ENCODE results near the gene TP53BP1.

Gene TP53BP1

GRCh38 chr15:43487271-43487895, 5.6 kb downstream of the TP53BP1 start:
- ATAC-seq: no peak

DNA sequence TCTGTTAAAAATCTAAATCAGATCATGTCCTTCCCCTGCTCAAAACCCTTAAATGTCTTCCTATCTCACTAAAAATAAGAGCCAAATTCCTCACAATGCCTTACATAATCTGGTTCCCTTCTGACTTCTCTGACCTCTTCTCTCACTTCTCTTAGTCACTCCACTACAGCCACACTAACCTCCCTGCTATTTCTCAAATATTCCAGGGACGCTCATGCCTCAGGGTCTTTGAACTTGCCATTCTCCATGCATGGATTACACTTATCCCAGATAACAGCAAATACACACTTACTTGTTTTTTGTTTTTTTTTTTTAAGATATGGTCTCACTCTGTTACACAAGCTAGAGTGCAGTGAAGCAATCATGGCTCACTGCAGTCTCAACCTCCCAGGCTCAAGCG, 8.5 kb downstream of the TP53BP1 start:
- ATAC-seq: no peak

GRCh38 chr15:43483297-43484128, 9.4 kb downstream of the TP53BP1 start:
- ATAC-seq: no peak

- no peak for ATAC-seq
Observed at GRCh38 chr15:43473885-43474284, 19.1 kb downstream of the TP53BP1 start.

DNA sequence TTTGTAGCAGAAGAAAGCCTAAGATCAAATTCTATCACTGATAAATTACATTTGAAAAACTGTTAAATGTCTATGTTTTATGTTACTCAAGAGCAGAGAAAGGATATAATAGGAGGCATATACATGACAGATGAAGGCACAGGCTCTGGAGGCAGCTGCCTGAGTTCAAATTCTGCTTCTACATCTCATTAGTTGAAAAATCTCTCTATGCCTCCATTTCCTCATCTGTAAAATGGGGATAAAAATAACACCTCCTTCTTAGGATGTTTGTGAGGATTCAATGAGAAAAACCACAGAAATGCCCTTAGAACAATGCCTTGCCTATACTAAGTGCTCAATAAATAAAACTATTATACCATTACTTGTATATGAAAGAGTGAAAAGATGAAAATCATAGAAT, 21.0 kb downstream of the TP53BP1 start:
- ATAC-seq: no peak

GRCh38 chr15:43469867-43470266, 23.1 kb downstream of the TP53BP1 start:
- ATAC-seq: peak; percentile 61 to 84

- no peak for ATAC-seq
Observed at GRCh38 chr15:43465100-43465499, 27.9 kb downstream of the TP53BP1 start.

- no peak for ATAC-seq
Observed at GRCh38 chr15:43463998-43464397, 29.0 kb downstream of the TP53BP1 start.

DNA sequence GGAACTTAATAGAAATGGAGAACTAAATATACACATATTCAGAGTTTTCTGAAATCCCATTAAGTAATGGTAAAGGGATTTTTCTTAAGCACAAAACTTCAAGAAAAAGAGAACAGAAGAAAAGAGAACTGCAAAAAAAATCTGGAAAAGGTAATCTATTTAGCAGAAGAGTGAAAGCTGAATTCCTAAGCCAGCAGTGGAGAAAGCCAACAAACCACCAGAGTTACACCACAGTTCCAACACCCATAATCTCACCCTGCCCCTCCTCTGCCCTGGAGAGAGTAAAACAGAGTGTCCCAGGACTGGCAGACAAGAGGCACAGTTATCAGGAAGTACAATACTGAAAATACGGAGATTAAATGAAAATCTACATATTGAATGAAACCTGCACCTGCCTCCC, 29.4 kb downstream of the TP53BP1 start:
- ATAC-seq: no peak

GRCh38 chr15:43449981-43450380, 43.0 kb downstream of the TP53BP1 start:
- no peak for ATAC-seq

GRCh38 chr15:43446344-43446743, 46.6 kb downstream of the TP53BP1 start:
- no peak for ATAC-seq

DNA sequence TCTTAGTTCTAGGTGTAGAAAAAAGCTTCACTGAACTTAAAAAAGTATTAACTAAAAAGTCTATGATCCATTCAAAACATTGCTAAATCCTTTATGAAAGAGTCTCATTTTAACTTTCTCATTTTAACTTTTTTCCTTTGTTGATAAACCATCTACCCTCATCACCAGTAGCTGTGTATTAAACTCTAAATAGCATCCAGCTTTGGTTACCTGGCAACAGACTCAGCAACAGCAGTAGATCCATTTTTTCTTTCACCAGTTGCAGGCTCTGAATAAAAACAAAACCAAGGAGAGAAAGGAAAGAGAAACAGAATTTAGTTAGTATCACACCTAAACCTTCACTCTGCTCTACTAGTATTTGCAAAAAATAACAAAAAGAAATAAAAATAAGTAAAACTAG, 51.6 kb downstream of the TP53BP1 start:
- peak; percentile 68 to 71 for ATAC-seq

GRCh38 chr15:43440721-43441281, 52.2 kb downstream of the TP53BP1 start:
- peak; percentile 96 to 97 for ATAC-seq

- ATAC-seq: no peak
Observed at GRCh38 chr15:43439268-43439667, 53.7 kb downstream of the TP53BP1 start.

- ATAC-seq: no peak
Observed at GRCh38 chr15:43436395-43436794, 56.6 kb downstream of the TP53BP1 start.

DNA sequence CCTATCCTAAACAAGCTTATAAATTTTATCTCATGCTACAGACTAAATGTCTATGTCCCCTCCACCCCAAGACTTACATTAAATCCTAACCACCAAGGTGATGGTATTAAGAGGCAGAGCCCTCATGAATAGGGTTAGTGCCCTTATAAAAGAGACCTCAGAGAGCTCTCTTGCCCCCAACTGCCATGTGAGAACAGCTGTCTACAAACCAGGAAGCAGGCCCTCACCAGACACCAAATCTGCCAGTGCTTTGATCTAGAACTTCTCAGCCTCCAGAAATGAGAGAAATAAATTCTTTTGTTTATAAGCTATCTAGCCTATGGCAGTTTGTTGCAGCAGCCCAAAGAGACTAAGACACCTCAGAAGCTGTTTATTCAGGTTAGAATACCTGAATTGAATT, 58.5 kb downstream of the TP53BP1 start:
- no peak for ATAC-seq

- no peak for ATAC-seq
Observed at GRCh38 chr15:43433661-43434303, 59.2 kb downstream of the TP53BP1 start.

- no peak for ATAC-seq
Observed at GRCh38 chr15:43433165-43433564, 59.8 kb downstream of the TP53BP1 start.

- ATAC-seq: no peak
Observed at GRCh38 chr15:43429687-43430086, 63.3 kb downstream of the TP53BP1 start.

DNA sequence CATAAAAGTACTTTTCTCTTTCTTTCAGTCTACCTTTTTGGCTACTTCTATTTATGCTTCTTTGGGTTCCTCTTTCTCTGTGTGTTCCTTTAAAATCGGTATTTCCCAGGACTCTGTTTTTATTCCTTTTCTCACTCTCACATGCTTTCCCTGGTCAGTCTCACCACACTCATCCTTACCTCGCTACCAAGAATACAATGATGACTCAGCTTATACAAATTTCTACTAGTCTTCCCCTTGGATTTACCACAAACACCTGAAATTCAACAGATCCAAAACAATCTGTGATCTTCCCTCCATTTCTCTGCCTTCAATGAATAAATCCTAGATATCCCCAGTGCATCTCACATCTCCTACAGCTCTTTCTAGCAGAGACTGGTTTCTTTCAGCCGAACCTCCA, 69.2 kb downstream of the TP53BP1 start:
- ATAC-seq: no peak

- ATAC-seq: no peak
Observed at GRCh38 chr15:43420876-43421275, 72.1 kb downstream of the TP53BP1 start.

DNA sequence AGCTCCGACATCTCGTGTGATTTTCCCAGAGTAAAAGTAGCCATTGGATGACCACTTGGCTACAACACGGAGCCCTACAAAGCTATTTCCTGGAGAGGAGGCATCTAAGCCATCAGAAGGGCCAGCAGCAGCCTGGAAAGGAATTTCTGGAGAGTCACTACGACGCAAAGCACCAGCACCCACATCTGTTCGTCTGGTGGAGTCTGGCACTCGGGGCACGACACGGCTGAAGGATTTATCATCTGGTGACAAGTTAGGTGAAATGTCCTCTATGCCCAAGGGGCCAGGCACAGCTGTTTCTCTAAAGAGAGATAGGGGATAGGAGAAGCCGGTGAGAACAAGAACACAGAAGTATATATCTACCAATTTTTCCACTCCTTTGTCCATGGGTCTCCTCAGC, 72.5 kb downstream of the TP53BP1 start:
- ATAC-seq: no peak

DNA sequence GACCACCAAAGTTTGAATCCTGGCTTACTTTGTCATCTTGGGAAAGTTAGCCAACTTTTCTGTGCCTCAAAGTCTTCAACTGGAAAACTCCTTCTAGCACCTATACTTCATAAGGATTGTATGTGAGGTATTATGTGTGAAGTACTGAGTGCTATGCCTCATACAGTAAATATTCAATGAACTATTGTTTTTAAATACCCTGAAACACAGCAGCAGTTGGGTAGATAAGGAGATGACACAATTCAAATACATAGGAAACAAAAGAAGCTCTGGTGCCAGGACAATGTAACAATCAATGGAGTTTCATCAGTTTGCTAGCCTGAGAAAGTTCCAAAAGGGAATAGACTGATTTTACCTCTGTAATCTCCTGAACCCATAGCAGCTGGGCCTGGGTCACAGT, 78.8 kb downstream of the TP53BP1 start:
- no peak for ATAC-seq

GRCh38 chr15:43412096-43412495, 80.9 kb downstream of the TP53BP1 start:
- no peak for ATAC-seq

Data from activated CD4-positive, CD25-positive, alpha-beta regulatory T cell treated with anti-CD3 and anti-CD28 coated beads, Interleukin-2, amount 50 U/mL, for 24 hours (primary cell).